GM10266 (cell line): ENCODE results near the gene ARFIP1.

Experiments used
- DNase-seq: peaks from one replicate; pipeline ENCODE4 v3.0.0; 2012; ENCODE audit errors: extremely low spot score
- CTCF ChIP-seq: IDR thresholded peaks from 2 replicates; pipeline ENCODE4 v1.5.1; 2012; ENCODE audit warnings: mild to moderate bottlenecking, low read depth; ENCODE audit not compliant: control insufficient read depth, insufficient read depth; ENCODE audit errors: missing control alignments

Gene ARFIP1

GRCh38 chr4:152779513-152780266 lies at the start of gene ARFIP1, which contains the start of gene TIGD4:
ARFIP1 (plus strand) TSS chr4:152779954; CDS start chr4:152829634, 49,680 bp downstream.
TIGD4 (minus strand) TSS chr4:152779730; CDS start chr4:152771004, 8,726 bp downstream.
- DNase-seq, result peak; percentile 92
- peak; percentile 55 for TF ChIP-seq CTCF

GRCh38 chr4:152731997-152732396 lies 47.8 kb upstream of the ARFIP1 start:
- no peak for DNase-seq

GRCh38 chr4:152734015-152734698 lies 45.6 kb upstream of the ARFIP1 start:
- no peak for DNase-seq
- no peak for TF ChIP-seq CTCF

More at GRCh38 chr4:152731997-152732396, 47.8 kb upstream of the ARFIP1 start:
- no peak for TF ChIP-seq CTCF

- DNase-seq, result no peak
These were observed 45.1 kb upstream of the ARFIP1 start for GRCh38 chr4:152734699-152735050.

GRCh38 chr4:152735396-152735859 lies 44.3 kb upstream of the ARFIP1 start:
- DNase-seq, result peak; percentile 42

More at GRCh38 chr4:152734699-152735050, 45.1 kb upstream of the ARFIP1 start:
- TF ChIP-seq CTCF, result no peak

GRCh38 chr4:152735906-152736305 lies 43.8 kb upstream of the ARFIP1 start:
- TF ChIP-seq CTCF, result no peak
- no peak for DNase-seq

More at GRCh38 chr4:152735396-152735859, 44.3 kb upstream of the ARFIP1 start:
- TF ChIP-seq CTCF, result peak; percentile 71
